ENCODE measurements around the gene SMURF1.

DNA sequence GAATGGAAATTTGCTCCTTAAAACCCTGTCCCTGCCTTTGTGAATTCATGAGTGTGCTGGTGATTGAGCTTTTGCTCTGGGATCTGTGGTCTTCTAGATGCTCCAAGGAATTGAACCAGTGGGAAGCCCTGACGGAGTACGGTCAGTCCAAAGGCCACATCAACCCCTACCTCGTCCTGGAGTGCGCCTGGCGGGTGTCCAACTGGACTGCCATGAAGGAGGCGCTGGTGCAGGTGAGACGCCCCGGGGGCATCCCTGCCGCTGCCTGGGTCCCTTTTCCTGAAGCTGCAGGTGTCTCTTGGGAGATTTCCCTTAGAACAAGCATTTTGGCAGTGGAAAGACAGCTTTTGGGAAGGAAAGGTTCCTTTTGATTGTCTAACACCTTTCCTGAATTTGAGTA, 165.2 kb downstream of the SMURF1 start:
- TF ChIP-seq, protein P1, sequence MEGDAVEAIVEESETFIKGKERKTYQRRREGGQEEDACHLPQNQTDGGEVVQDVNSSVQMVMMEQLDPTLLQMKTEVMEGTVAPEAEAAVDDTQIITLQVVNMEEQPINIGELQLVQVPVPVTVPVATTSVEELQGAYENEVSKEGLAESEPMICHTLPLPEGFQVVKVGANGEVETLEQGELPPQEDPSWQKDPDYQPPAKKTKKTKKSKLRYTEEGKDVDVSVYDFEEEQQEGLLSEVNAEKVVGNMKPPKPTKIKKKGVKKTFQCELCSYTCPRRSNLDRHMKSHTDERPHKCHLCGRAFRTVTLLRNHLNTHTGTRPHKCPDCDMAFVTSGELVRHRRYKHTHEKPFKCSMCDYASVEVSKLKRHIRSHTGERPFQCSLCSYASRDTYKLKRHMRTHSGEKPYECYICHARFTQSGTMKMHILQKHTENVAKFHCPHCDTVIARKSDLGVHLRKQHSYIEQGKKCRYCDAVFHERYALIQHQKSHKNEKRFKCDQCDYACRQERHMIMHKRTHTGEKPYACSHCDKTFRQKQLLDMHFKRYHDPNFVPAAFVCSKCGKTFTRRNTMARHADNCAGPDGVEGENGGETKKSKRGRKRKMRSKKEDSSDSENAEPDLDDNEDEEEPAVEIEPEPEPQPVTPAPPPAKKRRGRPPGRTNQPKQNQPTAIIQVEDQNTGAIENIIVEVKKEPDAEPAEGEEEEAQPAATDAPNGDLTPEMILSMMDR (IDR thresholded peaks at IDR 0.05; ENCODE audit: poor library complexity, severe bottlenecking) = no peak
- TF ChIP-seq RAD21 (conservative IDR thresholded peaks at IDR 0.05) (no peak), MXI1 (conservative IDR thresholded peaks at IDR 0.05; ENCODE audit: poor library complexity, severe bottlenecking) (no peak), EP300 (conservative IDR thresholded peaks at IDR 0.05; ENCODE audit: poor library complexity, severe bottlenecking) (no peak), POLR2AphosphoS5 (IDR thresholded peaks at IDR 0.05) (no peak), EZH2 (IDR thresholded peaks at IDR 0.05; ENCODE audit: borderline replicate concordance, insufficient read depth, low read length, poor library complexity, severe bottlenecking) (no peak), TAF1 (IDR thresholded peaks at IDR 0.05; ENCODE audit: low read depth) (no peak), SMC3 (conservative IDR thresholded peaks at IDR 0.05; ENCODE audit: poor library complexity) (no peak)
- TF ChIP-seq, protein P2, sequence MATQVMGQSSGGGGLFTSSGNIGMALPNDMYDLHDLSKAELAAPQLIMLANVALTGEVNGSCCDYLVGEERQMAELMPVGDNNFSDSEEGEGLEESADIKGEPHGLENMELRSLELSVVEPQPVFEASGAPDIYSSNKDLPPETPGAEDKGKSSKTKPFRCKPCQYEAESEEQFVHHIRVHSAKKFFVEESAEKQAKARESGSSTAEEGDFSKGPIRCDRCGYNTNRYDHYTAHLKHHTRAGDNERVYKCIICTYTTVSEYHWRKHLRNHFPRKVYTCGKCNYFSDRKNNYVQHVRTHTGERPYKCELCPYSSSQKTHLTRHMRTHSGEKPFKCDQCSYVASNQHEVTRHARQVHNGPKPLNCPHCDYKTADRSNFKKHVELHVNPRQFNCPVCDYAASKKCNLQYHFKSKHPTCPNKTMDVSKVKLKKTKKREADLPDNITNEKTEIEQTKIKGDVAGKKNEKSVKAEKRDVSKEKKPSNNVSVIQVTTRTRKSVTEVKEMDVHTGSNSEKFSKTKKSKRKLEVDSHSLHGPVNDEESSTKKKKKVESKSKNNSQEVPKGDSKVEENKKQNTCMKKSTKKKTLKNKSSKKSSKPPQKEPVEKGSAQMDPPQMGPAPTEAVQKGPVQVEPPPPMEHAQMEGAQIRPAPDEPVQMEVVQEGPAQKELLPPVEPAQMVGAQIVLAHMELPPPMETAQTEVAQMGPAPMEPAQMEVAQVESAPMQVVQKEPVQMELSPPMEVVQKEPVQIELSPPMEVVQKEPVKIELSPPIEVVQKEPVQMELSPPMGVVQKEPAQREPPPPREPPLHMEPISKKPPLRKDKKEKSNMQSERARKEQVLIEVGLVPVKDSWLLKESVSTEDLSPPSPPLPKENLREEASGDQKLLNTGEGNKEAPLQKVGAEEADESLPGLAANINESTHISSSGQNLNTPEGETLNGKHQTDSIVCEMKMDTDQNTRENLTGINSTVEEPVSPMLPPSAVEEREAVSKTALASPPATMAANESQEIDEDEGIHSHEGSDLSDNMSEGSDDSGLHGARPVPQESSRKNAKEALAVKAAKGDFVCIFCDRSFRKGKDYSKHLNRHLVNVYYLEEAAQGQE (IDR thresholded peaks at IDR 0.05; ENCODE audit: borderline replicate concordance) = no peak
